DMS153 (cell line): ENCODE data around the gene DCLRE1C.
"Not testable (repeated sequence)": the region's sequence is repeated elsewhere in the genome, so short reads cannot be mapped to it uniquely, and the experiment has no call there.

Source experiments
- DNase-seq: peaks from one replicate; lab custom pipeline; 2025; lab: John Stamatoyannopoulos, UW

Gene DCLRE1C

DNA sequence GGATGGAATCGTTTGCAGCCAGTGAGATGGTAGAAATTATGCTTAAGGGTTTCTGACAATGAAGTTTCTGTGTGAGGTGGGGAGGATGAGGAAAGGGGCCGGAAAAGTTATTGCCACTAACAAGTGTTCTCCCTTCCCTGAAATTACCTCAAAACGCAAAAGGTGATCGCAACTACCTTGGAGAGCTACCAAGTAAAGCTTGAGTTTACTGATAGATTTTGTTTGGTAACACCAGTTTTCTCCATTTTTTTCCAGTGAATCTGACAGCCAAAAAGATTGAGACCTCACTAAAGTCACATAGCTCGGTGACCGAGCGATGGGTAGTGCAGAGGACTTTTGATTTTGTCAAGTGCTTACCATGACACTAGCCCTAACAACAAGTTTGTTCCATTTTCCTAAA, 73.7 kb downstream of the DCLRE1C start:
- DNase-seq, result no peak

DNA sequence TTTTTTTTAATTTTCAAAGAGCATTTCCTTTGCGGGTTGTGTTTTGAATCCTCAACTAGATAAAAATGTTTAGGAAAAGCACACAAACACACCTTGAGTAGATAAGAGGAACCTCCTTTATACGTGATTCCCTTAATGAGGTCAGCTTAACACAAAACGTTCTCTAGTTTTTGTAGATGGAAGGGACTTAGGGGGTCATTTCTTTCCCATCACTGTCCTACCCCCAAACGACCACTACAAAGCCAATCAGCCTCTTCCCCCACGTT, 74.0 kb downstream of the DCLRE1C start:
- DNase-seq, result no peak

GRCh38 chr10:14879124-14879927, 74.6 kb downstream of the DCLRE1C start:
- DNase-seq, result no peak

DNA sequence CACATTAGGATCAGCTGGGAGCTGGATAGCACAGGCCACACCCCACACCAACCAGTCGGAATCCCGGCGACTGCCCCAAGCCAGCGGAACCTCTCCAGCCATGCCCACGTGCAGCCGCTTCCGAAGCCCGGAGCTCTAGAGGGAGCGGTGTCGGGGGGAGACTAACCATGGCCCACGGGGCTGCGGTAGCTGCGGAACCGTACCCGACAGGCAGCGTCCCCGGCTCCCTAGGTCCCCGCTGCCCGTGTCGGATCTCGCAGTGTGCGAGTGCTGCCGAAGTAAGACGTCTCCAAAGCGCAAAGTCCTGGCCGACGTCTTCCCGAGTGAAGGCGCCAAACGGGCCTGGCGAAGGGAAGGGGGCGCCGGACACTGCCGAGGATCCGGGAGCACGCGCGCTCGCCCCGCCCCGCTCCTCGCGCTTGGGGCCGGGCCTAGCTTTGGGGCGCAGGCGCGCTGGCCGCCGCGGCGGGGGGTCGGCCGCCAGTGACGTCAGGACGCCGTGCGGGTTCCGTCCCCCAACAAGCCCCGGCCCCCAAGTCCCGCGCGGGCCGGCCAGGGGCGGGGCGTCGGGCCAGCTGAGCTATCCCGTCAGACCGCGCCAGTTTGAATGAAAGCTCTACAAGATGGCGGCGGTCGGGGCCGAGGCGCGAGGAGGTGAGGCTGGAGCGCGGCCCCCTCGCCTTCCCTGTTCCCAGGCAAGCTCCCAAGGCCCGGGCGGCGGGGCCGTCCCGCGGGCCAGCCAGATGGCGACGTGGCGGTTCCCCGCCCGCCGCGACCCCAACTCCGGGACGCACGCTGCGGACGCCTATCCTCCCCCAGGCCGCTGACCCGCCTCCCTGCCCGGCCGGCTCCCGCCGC, 75.4 kb downstream of the DCLRE1C start, which contains the start of gene SUV39H2:
TSS of gene SUV39H2 (plus strand) at position 601 of the 858 bp plus-strand sequence. CDS start at position 624, 23 bp downstream.
- DNase-seq, result peak; percentile 66

GRCh38 chr10:14876764-14877163, 77.1 kb downstream of the DCLRE1C start:
- DNase-seq, result no peak

- DNase-seq, result no peak
Observed at GRCh38 chr10:14875941-14876340, 78.0 kb downstream of the DCLRE1C start.

DNA sequence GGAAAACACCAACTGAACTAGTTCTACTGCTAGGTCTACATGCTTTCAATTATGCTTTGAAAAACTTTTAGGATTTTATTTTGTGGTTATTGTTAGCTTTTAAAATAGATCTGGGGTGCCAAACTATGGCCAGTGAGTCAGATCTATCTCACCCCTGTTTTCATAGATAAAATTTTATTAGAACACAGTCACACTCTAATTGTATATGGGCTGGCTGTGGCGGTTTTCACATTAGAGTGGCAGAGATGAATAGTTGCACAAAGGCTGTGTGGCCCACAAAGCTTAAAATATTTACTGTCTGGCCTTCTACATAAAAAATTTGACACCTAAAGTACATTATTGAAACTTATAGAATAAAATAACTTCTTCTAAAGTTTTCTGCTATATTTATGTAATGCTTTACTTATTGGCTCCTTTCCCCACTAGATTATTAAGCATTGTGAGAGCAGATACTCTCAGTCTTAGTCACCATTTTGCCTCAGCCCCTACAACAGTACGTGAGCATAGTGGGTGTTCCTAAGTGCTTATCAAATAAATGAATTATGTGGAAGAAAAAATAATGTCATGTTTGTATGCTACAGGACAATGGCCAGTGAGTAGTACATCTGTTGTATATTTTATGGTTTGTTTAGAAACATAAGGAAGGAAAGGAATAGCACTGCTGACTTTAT, 80.7 kb downstream of the DCLRE1C start:
- no peak for DNase-seq

DNA sequence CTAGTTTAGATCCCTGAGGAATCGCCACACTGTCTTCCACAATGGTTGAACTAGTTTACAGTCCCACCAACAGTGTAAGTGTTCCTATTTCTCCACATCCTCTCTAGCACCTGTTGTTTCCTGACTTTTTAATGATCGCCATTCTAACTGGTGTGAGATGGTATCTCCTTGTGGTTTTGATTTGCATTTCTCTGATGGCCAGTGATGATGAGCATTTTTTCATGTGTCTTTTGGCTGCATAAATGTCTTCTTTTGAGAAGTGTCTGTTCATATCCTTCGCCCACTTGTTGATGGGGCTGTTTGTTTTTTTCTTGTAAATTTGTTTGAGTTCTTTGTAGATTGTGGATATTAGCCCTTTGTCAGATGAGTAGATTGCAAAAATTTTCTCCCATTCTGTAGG, 89.0 kb downstream of the DCLRE1C start:
- not testable (repeated sequence) for DNase-seq

DNA sequence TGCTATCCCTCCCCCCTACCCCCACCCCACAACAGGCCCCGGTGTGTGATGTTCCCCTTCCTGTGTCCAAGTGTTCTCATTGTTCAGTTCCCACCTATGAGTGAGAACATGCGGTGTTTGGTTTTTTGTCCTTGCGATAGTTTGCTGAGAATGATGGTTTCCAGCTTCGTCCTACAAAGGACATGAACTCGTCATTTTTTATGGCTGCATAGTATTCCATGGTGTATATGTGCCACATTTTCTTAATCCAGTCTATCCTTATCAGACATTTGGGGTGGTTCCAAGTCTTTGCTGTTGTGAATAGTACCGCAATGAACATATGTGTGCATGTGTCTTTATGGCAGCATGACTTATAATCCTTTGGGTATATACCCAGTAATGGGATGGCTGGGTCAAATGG, 89.4 kb downstream of the DCLRE1C start:
- not testable (repeated sequence) for DNase-seq

GRCh38 chr10:14860791-14861190, 93.1 kb downstream of the DCLRE1C start:
- no peak for DNase-seq

GRCh38 chr10:14859775-14860174, 94.1 kb downstream of the DCLRE1C start:
- DNase-seq, result no peak

- DNase-seq, result no peak
Observed at GRCh38 chr10:14859043-14859442, 94.9 kb downstream of the DCLRE1C start.

DNA sequence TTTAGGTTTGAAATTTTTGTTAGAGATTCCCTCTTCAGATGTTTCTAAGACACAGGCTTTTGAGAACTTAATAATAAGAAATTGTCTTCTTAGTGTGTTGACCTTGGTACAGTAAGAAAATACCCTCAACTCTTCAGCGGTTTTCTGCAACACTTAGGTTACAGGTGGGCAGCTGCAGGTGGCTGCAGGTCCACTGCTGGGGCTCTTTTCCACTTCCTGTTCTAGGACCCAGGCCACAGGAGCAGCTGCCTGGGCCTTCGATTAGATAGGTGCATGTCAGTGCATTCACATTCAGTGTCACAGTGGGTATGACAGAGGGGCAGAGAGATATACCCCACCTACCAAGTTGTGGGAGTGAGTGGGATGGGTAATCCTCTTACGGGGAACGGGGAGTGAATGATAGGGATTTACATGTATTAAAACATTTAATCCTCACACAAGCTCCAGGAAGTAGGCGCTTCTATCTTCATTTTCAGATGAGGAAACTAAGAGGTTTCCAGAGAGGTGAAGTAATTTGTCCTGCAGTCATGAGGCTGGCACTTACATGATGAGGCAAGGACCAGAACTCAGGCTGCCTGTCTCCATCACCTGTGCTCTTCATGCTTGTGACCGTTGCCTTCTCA, 95.4 kb downstream of the DCLRE1C start:
- DNase-seq, result no peak

DNA sequence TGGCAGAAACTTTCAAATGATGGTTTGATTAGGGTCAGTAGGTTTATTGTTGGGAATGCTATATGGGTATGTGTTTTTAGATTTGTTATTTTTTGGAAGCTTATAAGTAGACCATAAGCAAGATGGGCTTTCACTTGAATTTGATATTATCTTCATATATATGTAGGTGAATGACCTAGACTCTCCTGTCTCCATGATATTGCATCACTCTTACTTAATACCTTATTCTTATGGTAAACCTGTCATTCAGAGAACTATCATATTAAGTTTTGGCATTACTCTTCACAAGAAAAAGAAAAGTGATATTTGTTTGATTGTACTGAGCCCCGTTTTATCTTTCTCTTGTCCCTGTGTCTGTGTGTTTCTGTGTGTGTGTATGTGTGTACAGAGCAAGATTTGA, 98.4 kb downstream of the DCLRE1C start:
- no peak for DNase-seq

GRCh38 chr10:14852236-14852635, 101.7 kb downstream of the DCLRE1C start:
- no peak for DNase-seq
